GM18507 (cell line): ENCODE results near the gene FBXO21.
A peak's percentile ranks its signal among the peaks of the same experiment; 100 is the strongest.
"Not testable (repeated sequence)": the region's sequence is repeated elsewhere in the genome, so short reads cannot be mapped to it uniquely, and the experiment has no call there.

Experiments used
- DNase-seq: peaks from one replicate; pipeline ENCODE4 v3.0.0; 2011; ENCODE audit warnings: low read depth; ENCODE audit not compliant: insufficient read length; ENCODE audit errors: extremely low spot score
- FAIRE-seq: peaks from 2 replicates; lab custom pipeline; 2011; peaks lifted over from hg19 to GRCh38; lab: Jason Lieb, UNC

FBXO21 gene

GRCh38 chr12:117190210-117190781 is at the start of gene FBXO21:
Gene FBXO21, minus strand, starts transcription at chr12:117190470. Its CDS starts 14 bp downstream, at chr12:117190456.
- FAIRE-seq (peak; percentile 76), DNase-seq (peak; percentile 98)

GRCh38 chr12:117236456-117237001 is 46.3 kb upstream of the FBXO21 start:
- FAIRE-seq = peak; percentile 64
- peak; percentile 35 for DNase-seq

GRCh38 chr12:117235261-117235660 is 45.0 kb upstream of the FBXO21 start:
- DNase-seq = no peak
- FAIRE-seq = no peak

GRCh38 chr12:117234441-117234840 is 44.2 kb upstream of the FBXO21 start:
- DNase-seq (no peak), FAIRE-seq (no peak)

- no peak for FAIRE-seq
- no peak for DNase-seq
Observed at GRCh38 chr12:117231750-117232149, 41.5 kb upstream of the FBXO21 start.

GRCh38 chr12:117228239-117228638 is 38.0 kb upstream of the FBXO21 start:
- no peak for DNase-seq
- no peak for FAIRE-seq

GRCh38 chr12:117227000-117227653 is 36.9 kb upstream of the FBXO21 start:
- FAIRE-seq = no peak
- DNase-seq = no peak

- DNase-seq = no peak
- no peak for FAIRE-seq
Observed at GRCh38 chr12:117226505-117226904, 36.2 kb upstream of the FBXO21 start.

GRCh38 chr12:117225179-117225578 is 34.9 kb upstream of the FBXO21 start:
- FAIRE-seq (no peak), DNase-seq (no peak)

GRCh38 chr12:117220947-117221346 is 30.7 kb upstream of the FBXO21 start:
- not testable (repeated sequence) for FAIRE-seq, DNase-seq

GRCh38 chr12:117218149-117218548 is 27.9 kb upstream of the FBXO21 start:
- FAIRE-seq = no peak
- no peak for DNase-seq

- FAIRE-seq (no peak), DNase-seq (no peak)
Observed at GRCh38 chr12:117216686-117217085, 26.4 kb upstream of the FBXO21 start.

- FAIRE-seq = no peak
- DNase-seq = no peak
Observed at GRCh38 chr12:117214797-117215196, 24.5 kb upstream of the FBXO21 start.

- FAIRE-seq = no peak
- DNase-seq = no peak
Observed at GRCh38 chr12:117213295-117213808, 23.1 kb upstream of the FBXO21 start.

GRCh38 chr12:117212563-117213190 is 22.4 kb upstream of the FBXO21 start:
- FAIRE-seq (peak; percentile 79), DNase-seq (peak; percentile 54)

- FAIRE-seq (no peak), DNase-seq (no peak)
Observed at GRCh38 chr12:117210266-117210918, 20.1 kb upstream of the FBXO21 start.

GRCh38 chr12:117209626-117210025 is 19.4 kb upstream of the FBXO21 start:
- DNase-seq (no peak), FAIRE-seq (no peak)

- no peak for FAIRE-seq
- no peak for DNase-seq
Observed at GRCh38 chr12:117208811-117209455, 18.7 kb upstream of the FBXO21 start.

- no peak for DNase-seq
- no peak for FAIRE-seq
Observed at GRCh38 chr12:117208206-117208605, 17.9 kb upstream of the FBXO21 start.
